ENCODE data around the gene SPTLC3.

- TF ChIP-seq CTCF (IDR thresholded peaks at IDR 0.05; ENCODE audit: low read depth, low read length) (no peak), EZH2phosphoT487 (IDR thresholded peaks at IDR 0.05; ENCODE audit: low read depth) (no peak)
These were observed 45.2 kb downstream of the SPTLC3 start for GRCh38 chr20:13054011-13054410.

Measured in OCI-LY3 (cell line).